Central memory CD8-positive, alpha-beta T cell (primary cell): Measurements from ENCODE around the gene CDC14B.
"Not testable (repeated sequence)": the region's sequence is repeated elsewhere in the genome, so short reads cannot be mapped to it uniquely, and the experiment has no call there.

Experiments used
- ATAC-seq: fragments of 150-1000 bp; cut with Tn5 transposase; replicated peaks from 2 replicates; pipeline ENCODE4 v1.10.0; 2022; ENCODE audit warnings: mild to moderate bottlenecking, moderate FRiP score, moderate number of reproducible peaks; ENCODE audit not compliant: poor library complexity, severe bottlenecking; ENCODE audit errors: extremely low read depth
- DNase-seq, 2 donors: peaks; one replicate each; pipeline ENCODE4 v3.0.0; 2021; ENCODE audit warnings: low spot score in 2 of 2
- H3K27ac Mint-ChIP-seq: one replicate; pipeline ENCODE4 v1.8.0; 2022; ENCODE audit warnings: low read depth, mild to moderate bottlenecking, moderate library complexity, mixed read lengths
- H3K27me3 Mint-ChIP-seq: one replicate; pipeline ENCODE4 v1.8.0; 2022; ENCODE audit warnings: mixed read lengths
- H3K36me3 Mint-ChIP-seq: one replicate; pipeline ENCODE4 v1.8.0; 2022; ENCODE audit warnings: mild to moderate bottlenecking, moderate library complexity, mixed read lengths; ENCODE audit not compliant: insufficient read depth
- H3K4me1 Mint-ChIP-seq: one replicate; pipeline ENCODE4 v1.8.0; 2022; ENCODE audit warnings: mixed read lengths
- H3K4me3 Mint-ChIP-seq: one replicate; pipeline ENCODE4 v1.8.0; 2022; ENCODE audit warnings: mild to moderate bottlenecking, moderate library complexity, mixed read lengths
- H3K9me3 Mint-ChIP-seq: one replicate; pipeline ENCODE4 v1.8.0; 2022; ENCODE audit warnings: mixed read lengths

Gene CDC14B

GRCh38 chr9:96565671-96566497, 53.8 kb downstream of the CDC14B start:
- Mint-ChIP-seq H3K4me3 (peak overlapping the region; percentile 87), H3K4me1 (peaks cover 25% of the 10 kb centered on the region), H3K27ac (peak overlapping the region; percentile 79), H3K36me3 (peaks cover 8% of the 10 kb centered on the region), H3K27me3 (no peaks in the 10 kb centered on the region), H3K9me3 (no peaks in the 10 kb centered on the region)
- no peak for DNase-seq
- ATAC-seq, result no peak

- no peak overlapping the region for H3K4me3 Mint-ChIP-seq
- H3K4me1 Mint-ChIP-seq, result peaks cover 25% of the 10 kb centered on the region
- no peaks in the 10 kb centered on the region for H3K9me3 Mint-ChIP-seq
- no peak for ATAC-seq
- peak overlapping the region; percentile 49 for H3K27ac Mint-ChIP-seq
- H3K36me3 Mint-ChIP-seq, result peaks cover 10% of the 10 kb centered on the region
- no peak for DNase-seq
- no peaks in the 10 kb centered on the region for H3K27me3 Mint-ChIP-seq
Measured at GRCh38 chr9:96564217-96564616, 55.4 kb downstream of the CDC14B start.

DNA sequence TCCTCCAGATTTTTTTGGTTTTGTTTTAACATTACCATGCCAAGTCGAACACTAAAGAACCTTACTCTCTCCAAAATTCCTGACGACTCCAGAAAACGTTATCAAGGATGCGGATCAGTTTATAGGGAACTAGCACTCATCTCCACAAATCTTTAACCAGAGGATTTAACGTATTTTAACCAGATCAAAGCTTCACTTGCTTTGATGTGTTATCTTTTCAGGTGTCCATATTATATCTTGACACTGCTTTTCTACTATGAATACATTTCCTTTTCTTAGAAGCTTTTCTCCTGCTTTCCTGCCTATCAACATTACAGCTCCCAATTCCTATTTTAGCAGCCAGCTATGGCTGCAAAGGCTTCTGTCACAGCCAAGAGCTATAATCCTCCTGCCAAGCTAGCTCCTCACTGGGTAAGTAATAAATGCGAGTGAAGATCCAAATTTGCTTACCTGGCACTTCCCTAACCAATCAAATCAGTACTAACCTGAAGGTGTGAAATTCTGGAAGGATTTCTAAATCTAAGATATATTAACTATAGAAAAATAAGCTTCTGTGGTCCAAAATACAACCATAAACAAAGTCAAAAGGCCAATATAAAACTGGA, 60.2 kb downstream of the CDC14B start:
- Mint-ChIP-seq H3K4me3 (no peak overlapping the region), H3K27ac (no peak overlapping the region), H3K9me3 (no peaks in the 10 kb centered on the region), H3K4me1 (peaks cover 4% of the 10 kb centered on the region), H3K36me3 (peaks cover 14% of the 10 kb centered on the region), H3K27me3 (no peaks in the 10 kb centered on the region)
- DNase-seq, result no peak
- no peak for ATAC-seq

DNA sequence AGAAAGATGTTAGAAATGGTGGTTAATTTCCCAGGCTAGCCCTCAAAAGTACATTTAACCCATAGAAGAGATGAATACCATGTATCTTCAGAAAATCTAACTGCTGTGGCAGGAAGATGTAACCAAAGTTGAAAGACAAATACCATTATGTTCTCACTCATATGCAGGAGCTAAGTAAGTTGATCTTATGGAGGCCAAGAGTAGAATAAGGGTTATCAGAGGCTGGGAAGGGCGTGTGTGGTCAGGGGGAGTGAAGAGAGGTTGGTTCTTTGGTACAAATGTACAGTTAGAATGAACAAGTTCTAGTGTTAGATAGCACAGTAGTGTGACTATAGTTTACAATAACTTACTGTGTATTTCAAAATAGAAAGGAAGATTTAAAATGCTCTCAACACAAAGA, 61.7 kb downstream of the CDC14B start:
- DNase-seq (no peak), ATAC-seq (no peak)
- H3K27ac Mint-ChIP-seq, result no peak overlapping the region
- peaks cover 10% of the 10 kb centered on the region for H3K36me3 Mint-ChIP-seq
- no peak overlapping the region for H3K4me3 Mint-ChIP-seq
- H3K4me1 Mint-ChIP-seq, result no peaks in the 10 kb centered on the region
- H3K27me3 Mint-ChIP-seq, result no peaks in the 10 kb centered on the region
- H3K9me3 Mint-ChIP-seq, result no peaks in the 10 kb centered on the region

DNA sequence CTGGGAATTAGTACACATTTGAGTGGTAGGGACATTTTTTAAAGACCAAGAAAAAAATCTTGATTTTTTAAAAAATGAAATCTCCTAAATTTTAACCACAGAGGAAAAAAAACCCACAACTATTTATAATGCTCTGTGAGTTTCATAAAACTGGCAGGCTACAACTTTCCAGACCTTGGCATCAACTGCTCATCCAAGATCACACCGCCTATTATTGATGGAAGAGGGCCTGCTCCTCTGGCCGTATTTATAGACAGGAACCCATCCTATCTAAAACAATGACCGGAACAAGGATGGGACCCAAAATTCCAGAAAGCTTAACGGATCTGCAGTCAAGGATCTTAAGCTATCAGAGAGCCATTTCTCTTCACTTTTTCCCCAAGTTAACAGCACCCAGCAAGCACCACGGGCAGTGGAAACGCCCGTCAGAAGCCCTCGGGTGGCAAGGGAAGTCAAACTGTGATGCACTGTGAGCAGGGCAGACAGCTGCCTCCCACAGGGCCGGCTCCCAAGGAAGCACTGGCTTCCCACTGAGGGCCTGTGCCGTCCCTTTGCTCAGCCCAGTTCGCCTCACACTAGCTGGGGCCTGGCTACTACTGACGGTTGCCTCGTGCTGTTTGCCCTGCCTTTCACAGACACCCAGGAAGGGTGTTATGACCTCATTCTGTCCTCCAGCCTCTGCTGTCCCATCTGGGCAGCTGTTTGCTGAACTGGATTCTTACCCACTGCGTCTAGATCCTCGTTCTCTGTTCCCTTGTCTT, 62.8 kb downstream of the CDC14B start:
- H3K4me1 Mint-ChIP-seq, result no peaks in the 10 kb centered on the region
- H3K36me3 Mint-ChIP-seq, result peaks cover 6% of the 10 kb centered on the region
- no peaks in the 10 kb centered on the region for H3K9me3 Mint-ChIP-seq
- H3K27ac Mint-ChIP-seq, result no peak overlapping the region
- H3K27me3 Mint-ChIP-seq, result no peaks in the 10 kb centered on the region
- no peak for DNase-seq
- no peak for ATAC-seq
- no peak overlapping the region for H3K4me3 Mint-ChIP-seq

- Mint-ChIP-seq H3K4me3 (no peak overlapping the region), H3K27ac (no peak overlapping the region), H3K27me3 (no peaks in the 10 kb centered on the region), H3K4me1 (no peaks in the 10 kb centered on the region), H3K36me3 (peaks cover 7% of the 10 kb centered on the region), H3K9me3 (no peaks in the 10 kb centered on the region)
- ATAC-seq (no peak), DNase-seq (no peak)
Measured at GRCh38 chr9:96555567-96556386, 63.9 kb downstream of the CDC14B start.

DNA sequence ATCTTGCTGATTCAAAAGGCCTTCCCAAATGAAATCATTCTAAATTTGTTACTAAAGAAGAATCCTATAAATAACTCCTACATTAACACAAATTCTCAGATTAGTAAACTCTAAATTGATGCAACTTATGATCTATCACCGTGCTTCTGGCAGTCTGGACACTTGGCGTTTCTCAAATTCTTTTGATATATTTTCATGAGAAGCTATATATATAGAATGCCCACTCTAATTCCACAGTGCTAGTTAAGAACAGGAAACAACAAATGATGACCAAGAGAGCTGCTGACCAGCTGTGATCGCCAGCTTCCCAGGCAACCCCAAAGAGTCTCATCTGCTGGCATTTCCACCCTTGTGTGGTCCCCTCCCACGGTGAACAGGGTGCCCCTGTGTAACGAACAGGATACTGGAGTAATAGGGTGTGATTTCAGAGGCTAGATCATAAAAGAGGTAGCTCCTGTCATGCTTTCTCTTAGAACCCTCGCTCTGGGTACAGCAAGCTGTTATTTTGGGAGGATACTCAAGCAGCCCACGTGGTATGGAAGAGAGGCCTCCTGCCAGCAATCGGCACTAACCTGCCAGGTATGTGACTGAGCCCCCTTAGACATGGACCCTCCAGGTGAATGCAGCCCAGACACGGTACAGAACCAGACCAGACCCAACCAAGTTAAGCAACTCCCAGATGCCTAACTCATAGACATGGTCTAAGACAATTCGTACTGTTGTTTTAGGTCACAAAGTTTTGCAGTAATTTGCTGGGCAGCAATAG, 64.7 kb downstream of the CDC14B start:
- ATAC-seq (no peak), DNase-seq (no peak)
- H3K4me1 Mint-ChIP-seq, result no peaks in the 10 kb centered on the region
- no peaks in the 10 kb centered on the region for H3K27me3 Mint-ChIP-seq
- no peaks in the 10 kb centered on the region for H3K9me3 Mint-ChIP-seq
- H3K27ac Mint-ChIP-seq, result no peak overlapping the region
- H3K36me3 Mint-ChIP-seq, result peaks cover 5% of the 10 kb centered on the region
- no peak overlapping the region for H3K4me3 Mint-ChIP-seq

GRCh38 chr9:96554326-96554725, 65.3 kb downstream of the CDC14B start:
- no peak overlapping the region for H3K4me3 Mint-ChIP-seq
- peaks cover 5% of the 10 kb centered on the region for H3K36me3 Mint-ChIP-seq
- no peak for DNase-seq

DNA sequence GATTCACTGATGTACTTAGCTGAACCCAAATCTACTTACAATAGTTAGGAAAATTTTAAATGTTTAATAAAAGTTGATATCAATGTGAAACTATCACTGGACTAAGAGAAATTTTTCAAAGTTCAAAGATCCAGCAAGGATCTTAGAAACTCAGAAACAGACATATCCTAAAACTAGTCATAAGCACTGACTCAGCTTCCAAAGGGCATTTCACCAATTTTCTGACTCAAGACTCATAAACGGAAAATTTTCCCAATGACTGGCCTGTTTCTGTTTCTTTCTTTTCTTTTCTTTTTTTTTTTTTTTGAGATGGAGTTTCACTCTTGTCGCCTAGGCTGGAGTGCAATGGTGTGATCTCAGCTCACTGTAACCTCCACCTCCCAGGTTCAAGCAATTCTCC, 66.6 kb downstream of the CDC14B start:
- H3K27me3 Mint-ChIP-seq, result no peaks in the 10 kb centered on the region
- no peak overlapping the region for H3K4me3 Mint-ChIP-seq
- DNase-seq, result no peak
- H3K9me3 Mint-ChIP-seq, result no peaks in the 10 kb centered on the region
- H3K4me1 Mint-ChIP-seq, result no peaks in the 10 kb centered on the region
- peaks cover 5% of the 10 kb centered on the region for H3K36me3 Mint-ChIP-seq
- H3K27ac Mint-ChIP-seq, result no peak overlapping the region
- ATAC-seq, result no peak

More at GRCh38 chr9:96554326-96554725, 65.3 kb downstream of the CDC14B start:
- Mint-ChIP-seq H3K9me3 (no peaks in the 10 kb centered on the region), H3K27ac (no peak overlapping the region), H3K27me3 (no peaks in the 10 kb centered on the region), H3K4me1 (no peaks in the 10 kb centered on the region)
- no peak for ATAC-seq

GRCh38 chr9:96551403-96551802, 68.2 kb downstream of the CDC14B start:
- H3K4me1 Mint-ChIP-seq, result no peaks in the 10 kb centered on the region
- H3K4me3 Mint-ChIP-seq, result no peak overlapping the region
- peaks cover 5% of the 10 kb centered on the region for H3K36me3 Mint-ChIP-seq
- H3K27me3 Mint-ChIP-seq, result no peaks in the 10 kb centered on the region
- ATAC-seq, result no peak
- no peak for DNase-seq
- no peak overlapping the region for H3K27ac Mint-ChIP-seq
- H3K9me3 Mint-ChIP-seq, result no peaks in the 10 kb centered on the region

DNA sequence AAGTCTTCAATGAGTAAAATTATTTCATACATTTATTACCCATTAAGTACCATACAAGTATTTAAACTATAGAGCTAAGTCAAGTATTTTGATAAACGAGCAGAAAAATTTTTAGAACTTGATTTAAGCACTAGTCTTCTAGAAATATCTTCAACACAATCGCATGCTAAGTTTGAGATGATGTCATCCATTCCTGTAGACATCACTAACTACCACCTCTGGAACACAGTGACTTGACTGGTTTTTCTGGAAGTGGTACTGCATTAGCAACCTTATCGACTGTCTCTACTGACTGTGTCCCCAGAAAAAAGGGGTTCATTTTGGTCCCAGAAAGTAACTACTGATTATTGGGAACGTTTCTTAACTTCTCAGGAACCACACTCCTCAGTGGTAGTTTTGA, 69.0 kb downstream of the CDC14B start:
- Mint-ChIP-seq H3K36me3 (peaks cover 2% of the 10 kb centered on the region), H3K9me3 (no peaks in the 10 kb centered on the region), H3K27me3 (no peaks in the 10 kb centered on the region), H3K4me3 (no peak overlapping the region), H3K27ac (no peak overlapping the region), H3K4me1 (no peaks in the 10 kb centered on the region)
- DNase-seq (no peak), ATAC-seq (no peak)

GRCh38 chr9:96543131-96543530, 76.5 kb downstream of the CDC14B start:
- not testable (repeated sequence) for H3K4me3 Mint-ChIP-seq, H3K36me3 Mint-ChIP-seq, H3K9me3 Mint-ChIP-seq, DNase-seq, H3K27me3 Mint-ChIP-seq, H3K4me1 Mint-ChIP-seq, H3K27ac Mint-ChIP-seq, ATAC-seq
